HPDE6-E6E7 (cell line): ENCODE data around the gene RXFP4.
"Not testable (repeated sequence)": the region's sequence is repeated elsewhere in the genome, so short reads cannot be mapped to it uniquely, and the experiment has no call there.

Experiments used
- DNase-seq: peaks from one replicate; pipeline ENCODE4 v3.0.0; 2011; ENCODE audit warnings: missing footprints; ENCODE audit errors: extremely low spot score

The RXFP4 gene, protein sequence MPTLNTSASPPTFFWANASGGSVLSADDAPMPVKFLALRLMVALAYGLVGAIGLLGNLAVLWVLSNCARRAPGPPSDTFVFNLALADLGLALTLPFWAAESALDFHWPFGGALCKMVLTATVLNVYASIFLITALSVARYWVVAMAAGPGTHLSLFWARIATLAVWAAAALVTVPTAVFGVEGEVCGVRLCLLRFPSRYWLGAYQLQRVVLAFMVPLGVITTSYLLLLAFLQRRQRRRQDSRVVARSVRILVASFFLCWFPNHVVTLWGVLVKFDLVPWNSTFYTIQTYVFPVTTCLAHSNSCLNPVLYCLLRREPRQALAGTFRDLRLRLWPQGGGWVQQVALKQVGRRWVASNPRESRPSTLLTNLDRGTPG

DNA sequence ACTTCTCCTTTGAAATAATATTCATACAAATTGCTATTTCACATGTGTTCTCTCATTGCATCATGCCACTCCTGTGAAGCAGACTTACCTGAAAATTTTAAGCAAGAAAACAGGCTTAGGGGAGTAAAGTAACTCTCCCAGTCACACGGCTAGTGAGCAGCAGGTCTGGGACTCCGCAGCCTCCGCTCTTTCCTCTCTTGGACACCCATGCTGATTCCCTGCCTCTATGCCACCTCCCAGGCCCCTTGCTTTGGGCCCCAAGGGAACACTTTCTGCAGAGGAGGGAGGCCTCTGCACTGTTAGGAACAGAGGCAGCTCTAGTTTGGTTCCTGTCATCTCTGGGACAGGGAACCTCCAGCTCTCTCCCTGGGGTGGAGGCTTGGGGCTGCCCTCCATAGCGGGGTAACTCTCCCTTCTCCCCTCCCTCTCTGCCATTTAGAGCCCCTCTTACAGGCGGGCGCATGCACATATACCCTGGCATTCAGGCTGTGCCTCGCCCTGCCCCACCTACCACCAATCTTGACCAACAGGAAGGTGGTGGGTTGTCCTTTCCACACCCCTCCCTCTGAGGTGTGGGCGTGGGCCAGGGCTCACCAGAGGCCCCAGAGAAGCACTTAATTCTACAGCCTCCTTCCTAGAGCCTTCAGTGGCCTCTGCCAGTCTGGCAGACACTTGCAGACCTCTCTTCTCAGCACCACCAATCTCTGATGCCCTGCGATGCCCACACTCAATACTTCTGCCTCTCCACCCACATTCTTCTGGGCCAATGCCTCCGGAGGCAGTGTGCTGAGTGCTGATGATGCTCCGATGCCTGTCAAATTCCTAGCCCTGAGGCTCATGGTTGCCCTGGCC lies at the start of gene RXFP4:
TSS of gene RXFP4 (plus strand) at position 646 of the 852 bp plus-strand sequence. CDS start at position 718, 72 bp downstream.
- peak; percentile 25 for DNase-seq

DNA sequence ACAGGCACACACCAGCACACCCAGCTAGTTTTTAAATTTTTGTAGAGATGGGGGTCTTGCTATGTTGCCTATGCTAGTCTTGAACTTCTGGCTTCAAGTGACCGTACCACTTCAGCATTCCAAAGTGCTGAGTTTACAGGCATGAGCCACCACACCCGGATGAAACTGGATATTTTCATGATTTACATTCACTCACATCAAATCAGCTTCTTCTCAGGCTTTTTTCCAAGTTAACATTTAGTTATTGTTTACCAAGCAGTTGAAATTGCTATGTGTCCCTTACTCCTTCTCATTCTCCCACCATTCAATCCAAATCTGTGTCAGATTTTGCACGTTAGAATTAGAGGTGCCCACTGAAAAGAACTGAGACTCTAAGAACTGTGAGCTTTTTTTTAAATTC lies 48.6 kb upstream of the RXFP4 start:
- DNase-seq: no peak

DNA sequence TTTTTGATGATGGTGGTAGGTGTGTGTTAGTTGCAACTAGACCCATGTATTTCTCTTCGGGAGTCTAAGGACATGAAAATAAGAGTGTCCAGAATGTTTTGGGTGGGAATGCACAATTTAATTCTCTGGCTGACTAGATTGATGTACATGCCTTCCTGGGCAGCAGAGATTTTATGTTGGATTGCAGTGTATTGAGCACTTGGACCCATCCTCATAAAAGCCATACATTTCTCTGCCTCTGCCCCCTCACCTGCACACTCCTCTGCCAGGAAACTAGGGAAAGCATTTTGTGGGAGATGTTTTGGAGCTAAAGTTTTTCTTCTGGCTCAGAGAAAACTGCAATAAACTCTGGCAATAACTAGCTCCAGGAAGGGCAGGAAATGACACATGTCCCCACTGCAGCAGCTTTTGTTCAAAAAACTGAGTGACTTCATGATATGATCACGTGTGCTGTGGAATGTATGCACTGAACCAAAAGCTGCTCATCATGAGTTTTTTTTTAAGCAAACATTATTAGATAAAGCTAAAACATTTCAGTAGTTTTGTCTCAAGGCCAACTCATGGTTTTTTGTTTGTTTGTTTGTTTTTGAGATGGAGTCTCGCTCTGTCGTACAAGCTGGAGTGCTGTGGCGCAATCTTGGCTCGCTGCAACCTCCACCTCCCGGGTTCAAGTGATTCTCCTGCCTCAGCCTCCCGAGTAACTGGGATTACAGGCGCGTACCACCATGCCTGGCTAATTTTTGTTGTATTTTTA lies 47.9 kb upstream of the RXFP4 start:
- DNase-seq: peak; percentile 74

DNA sequence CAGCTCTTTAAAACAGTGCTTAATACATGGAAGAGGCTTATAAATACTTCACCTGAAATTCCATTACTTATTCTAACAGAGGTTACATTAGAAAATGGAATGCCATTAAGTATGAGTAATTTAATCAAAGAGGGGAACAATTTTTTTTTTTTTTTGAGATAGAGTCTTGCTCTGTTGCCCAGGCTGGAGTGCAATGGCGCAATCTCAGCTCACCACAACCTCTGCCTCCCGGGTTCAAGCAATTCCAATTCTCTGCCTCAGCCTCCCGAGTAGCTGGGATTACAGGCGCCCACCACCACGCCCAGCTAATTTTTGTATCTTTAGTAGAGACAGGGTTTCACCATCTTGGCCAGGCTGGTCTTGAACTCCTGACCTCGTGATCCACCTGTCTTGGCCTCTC lies 45.8 kb upstream of the RXFP4 start:
- DNase-seq: not testable (repeated sequence)

DNA sequence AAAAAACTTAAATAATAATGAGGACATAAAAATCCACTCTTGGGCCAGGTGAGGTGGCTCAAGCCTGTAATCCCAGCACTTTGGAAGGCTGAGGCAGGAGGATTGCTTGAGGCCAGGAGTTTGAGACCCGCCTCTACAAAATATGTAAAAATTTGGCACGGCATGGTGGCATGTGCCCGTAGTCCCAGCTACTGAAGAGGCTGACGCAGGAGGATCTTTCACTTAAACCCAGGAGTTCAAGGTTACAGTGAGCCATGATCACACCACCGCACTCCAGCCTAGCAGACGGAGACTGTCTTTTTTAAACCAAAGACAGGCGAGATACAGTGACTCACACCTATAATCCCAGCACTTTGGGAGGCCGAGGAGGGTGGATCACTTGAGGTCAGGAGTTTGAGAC lies 45.0 kb upstream of the RXFP4 start:
- not testable (repeated sequence) for DNase-seq

DNA sequence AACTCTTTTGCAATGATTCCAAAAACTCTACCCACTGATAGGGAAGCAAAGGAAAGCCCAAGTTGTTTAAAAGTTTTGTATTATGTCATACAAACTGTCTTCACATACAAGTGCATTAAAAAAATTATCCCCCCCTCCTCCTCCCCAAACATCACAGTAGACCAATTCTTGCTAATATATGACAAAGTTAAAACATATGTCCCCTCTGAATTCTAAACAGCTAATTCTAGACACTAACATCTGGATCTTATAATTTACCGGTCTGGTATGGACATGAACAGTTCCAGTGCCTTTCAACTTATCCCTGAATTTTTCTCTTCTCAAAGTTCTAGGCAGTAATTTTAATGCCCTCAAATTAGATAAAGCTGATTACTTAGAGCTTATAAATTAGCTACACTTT lies 43.7 kb upstream of the RXFP4 start:
- no peak for DNase-seq

DNA sequence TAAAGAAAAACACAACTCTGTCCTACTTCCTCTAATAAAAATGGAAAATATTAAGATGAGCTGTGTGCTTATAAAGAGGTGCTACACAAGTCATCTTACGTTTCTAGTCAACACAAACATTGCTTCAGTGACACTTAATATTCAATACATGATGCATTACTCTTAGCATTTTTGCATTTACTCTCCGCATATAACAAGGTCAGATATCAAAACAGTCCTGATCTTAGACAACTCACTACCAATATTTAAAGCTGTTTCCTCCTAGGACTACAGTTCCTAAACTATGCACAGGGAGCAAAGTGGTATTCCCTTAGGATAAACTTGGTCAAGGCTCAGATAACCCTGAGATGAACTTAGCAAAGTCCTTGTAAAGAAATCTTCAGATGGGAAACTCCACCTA lies 42.5 kb upstream of the RXFP4 start:
- no peak for DNase-seq

DNA sequence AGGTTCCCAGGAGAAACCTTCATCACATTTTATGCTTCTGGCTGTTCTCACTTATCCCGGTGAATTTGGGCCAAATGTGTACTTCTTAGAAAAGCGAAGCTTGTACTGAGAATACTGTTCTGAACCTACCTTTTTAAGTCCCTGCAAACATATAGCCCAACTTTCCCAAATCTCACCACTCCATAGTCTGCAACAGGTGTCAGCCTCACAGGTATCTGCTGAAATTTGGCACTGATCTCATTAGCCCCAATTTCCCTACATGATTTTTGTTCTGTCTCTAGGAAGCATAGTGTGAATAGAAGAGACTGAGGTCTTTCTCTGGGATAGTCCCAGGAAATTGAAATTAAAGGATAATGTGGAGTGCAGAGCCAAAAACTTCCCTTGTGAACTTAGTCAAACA lies 41.8 kb upstream of the RXFP4 start:
- no peak for DNase-seq

DNA sequence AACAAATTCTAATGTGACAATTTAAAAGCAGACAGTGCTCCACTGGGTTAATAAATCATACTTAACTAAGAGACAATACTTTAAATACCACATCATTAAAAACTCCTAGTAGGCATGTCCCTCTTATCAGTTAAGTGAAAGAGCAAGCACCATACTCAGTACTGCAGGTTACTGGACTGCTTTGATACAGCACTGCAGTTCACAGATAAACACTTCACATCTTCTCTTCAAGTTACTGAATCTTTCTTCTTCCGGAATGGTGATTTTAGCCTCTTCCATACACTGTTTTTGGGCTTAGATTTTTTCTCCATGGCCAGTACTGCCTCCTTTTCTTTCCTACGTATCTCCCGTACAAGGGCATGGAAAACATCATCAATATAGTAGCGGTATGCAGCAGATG lies 41.3 kb upstream of the RXFP4 start:
- DNase-seq: no peak

DNA sequence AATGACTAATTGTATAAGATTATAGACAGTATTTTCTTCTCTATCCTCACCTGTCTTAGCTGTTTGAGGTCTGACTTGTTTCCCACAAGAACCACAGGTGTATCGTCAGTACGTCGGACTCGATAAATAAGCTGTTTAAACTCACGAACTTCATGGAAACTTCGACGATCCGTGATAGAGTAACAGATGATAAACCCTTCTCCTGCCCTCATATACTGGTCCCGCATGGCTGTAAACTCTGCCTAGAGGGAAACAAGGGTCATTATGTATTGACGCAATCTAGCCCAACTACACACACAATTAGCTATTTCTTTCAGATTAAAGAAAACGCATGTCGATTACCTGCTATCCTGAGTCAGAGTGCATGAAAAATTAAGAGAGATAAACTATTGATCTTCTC lies 37.2 kb upstream of the RXFP4 start:
- no peak for DNase-seq

DNA sequence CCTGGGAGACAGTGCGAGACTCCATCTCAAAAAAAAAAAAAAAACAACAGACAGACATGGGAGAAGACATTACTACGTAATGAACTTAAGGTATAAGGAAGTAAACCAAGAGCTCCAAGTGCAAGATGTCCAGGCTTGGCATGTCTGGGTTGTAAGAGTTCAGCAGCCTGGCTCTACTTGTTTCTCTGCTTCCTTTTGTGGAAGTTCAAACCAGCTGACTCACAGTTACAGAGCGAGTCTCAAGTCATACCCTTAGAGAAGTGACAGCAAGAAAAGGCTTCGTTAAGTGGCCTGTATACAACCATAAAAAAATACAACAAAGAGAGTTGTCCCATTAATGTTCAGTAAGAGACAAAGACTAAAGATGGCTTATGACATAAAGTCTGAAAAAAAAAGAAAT lies 31.5 kb upstream of the RXFP4 start:
- no peak for DNase-seq

DNA sequence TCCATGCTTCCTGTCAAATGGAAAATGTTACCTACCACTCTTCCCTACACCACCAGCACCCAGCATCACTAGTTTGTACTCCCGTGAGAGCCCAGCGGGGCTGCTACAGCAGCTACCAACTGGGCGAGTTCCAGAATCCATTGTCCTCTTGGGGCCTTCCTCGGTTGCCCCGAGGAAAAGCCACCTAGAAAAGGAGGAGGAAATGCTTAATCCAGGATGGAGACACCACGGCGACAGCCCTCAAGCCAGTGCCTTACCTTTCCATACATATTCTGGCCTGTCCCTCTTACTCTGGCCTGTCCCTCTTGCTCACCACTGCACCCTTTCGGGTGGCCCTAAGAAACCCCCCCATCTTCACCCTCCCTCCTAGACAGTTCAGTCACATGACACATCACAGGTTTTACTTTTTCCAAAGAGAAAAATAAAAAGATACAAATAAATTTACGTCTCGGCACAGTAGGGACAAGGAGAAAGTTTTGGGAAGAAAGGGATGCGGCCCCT lies 30.8 kb upstream of the RXFP4 start:
- DNase-seq: no peak

DNA sequence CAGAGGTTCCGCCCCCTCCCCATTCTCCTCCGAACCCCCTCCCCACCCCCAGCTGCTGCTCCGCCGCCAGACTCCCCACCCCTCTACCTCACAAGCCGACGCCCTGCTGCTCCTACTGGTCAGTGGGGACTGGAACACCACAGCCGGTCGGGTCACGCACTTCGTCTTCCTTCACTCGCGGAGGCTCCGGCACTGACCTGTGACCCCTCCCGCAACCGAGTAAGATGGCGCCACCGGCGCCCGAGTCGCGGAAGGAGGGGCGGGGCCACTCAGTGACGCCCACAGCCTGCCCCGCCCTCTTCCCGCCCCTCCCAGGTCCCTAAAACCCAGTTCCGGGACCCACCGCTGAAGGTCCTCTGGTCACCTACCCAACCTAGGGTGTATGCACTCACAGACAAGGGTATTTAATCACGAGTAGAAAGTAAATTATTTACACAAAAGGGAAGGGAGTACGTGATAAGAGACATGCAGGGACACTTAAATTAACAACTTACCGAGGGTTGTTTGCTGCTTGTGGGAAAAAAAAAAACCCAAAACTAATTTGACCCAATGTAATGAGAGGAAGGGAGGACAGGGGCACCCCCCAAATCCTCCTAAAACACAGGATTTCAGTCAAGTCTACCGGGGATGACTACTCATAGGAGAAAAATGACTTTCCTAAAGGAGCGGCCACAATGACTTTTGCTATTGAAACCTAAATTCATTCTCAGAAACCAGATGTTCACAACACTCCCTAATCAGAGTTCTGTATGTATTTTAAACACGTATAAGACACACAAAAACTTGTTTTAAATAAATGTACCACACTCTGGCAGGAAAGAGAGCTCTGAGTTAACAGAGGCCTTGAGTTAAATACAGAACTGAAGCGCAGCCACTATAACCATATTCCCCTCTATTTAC lies 30.0 kb upstream of the RXFP4 start, which contains the start of gene RIT1:
TSS of gene RIT1 (minus strand) at position 194 of the 900 bp plus-strand sequence. CDS start 588 bp downstream, outside the sequence.
- DNase-seq: peak; percentile 74

DNA sequence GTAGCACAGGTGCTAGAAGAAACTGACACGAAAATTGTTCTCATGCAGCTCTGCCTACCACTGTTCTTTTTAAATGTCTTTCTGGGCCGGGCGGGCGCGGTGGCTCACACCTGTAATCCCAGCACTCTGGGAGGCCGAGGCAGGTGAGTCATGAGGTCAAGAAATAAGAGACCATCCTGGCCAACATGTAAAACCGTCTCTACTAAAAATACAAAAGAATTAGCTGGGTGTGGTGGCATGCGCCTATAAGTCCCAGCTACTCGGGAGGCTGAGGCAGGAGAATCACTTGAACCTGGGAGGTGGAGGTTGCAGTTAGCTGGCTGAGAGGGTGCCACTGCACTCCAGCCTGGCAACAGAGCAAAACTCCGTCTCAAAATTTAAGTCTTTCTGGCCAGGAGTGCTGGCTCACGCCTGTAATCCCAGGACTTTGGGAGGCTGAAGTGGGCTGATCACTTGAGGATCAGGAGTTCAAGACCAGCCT lies 29.3 kb upstream of the RXFP4 start:
- DNase-seq: no peak

DNA sequence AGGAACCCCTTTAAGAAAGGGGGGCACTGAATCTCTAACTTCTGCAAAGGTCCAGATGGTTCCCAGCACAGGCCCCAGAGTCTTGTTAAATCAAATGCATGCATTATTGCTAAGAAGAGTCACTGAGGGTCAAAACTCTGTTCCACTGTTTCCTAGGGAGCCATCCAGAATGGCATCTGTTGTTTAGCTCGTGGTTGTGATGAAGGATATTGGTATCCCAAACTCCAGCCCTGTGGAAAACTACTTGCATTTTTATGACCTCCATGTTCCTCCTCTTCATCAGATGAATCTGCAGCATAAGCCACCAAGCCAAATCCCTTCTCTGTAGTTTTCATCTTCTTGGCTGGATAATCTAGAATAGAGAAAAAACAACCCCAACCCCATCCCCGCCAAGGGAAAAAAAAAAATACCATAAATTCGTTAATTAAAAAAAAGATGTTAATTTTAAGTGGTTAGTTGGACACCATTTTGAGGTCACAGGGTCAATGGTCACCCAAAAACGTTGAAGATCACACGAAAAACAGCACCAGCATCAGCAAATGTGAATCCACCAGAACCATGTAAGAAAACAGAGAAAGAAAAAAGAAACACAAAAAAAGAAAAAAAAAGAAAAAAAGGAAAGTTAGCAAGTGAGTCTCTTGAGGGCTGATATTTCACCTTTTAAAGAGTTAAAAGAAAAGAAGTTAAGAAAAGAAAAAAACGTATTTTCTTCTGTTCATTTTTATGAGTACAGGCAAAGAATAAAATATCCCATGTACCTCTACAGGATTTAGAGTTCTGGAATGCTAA lies 27.3 kb upstream of the RXFP4 start:
- no peak for DNase-seq

DNA sequence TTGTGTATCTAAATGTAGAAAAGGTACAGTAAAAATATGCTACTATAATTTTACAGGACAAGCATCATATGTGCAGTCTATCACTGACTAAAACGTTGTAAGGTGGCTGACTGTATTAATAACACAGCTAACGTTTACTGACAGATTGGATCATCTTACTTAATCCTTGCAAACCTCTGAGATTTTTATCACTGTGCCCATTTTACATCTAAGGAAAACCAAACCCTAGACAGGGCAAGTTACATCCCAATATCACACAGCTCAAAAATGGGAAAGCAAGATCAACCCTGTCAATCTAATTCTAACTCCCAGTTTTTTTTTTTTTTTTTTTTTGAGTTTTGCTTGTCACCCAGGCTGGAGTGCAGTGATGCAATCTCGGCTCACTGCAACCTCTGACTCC lies 22.8 kb upstream of the RXFP4 start:
- no peak for DNase-seq

DNA sequence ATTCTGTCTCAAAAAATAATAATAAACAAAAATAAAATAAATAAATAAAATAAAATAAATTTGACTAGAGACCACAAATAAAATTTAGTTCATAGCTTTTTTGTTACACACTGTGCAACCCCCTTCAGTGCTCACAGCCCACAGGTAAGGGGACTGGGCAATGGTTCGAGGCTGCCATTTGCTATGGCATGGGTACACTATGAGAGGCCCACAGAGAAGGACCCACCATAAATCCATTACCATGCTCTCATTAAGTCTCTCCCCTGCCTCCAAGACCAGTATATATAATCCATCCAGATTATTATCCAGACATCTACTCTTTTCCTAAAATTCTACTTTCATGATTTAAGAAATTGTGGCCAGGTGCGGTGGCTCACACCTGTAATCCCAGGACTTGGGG lies 21.6 kb upstream of the RXFP4 start:
- no peak for DNase-seq

DNA sequence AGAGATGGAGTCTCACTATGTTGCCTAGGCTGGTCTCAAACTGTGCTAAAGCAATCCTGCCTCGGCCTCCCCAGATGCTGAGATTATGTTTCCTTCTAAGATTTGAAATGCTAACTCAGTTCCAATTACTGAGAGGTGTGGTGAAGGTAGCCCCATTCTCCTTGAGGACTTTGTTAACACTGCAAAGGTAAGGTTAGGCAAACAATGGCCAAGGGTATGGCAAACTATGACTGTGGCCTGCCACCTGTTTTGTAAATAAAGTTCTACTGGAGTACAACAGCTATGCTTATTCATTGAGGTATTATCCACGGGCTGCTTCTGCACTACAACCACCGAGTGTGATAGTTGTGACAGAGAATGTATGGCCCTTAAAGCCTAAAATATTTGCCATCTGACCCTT lies 20.7 kb upstream of the RXFP4 start:
- no peak for DNase-seq

DNA sequence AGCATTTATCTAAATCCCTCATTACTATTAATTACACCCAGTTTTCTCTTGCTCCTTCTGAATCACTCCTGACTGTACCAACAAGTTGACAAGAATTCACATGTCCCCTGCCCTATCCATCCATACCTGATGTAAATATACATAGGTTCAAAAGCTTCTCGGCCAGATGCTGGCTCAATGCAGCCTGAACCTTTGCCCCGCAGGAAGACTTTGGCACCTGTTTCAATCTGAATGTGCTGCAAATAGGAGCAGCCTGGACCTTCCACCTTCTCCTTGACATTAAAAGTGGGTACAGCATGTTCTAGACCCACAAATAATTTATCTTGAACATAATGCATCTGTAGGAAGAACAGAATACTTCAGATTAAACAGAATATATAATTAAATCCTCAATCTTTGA lies 15.9 kb upstream of the RXFP4 start:
- DNase-seq: no peak

DNA sequence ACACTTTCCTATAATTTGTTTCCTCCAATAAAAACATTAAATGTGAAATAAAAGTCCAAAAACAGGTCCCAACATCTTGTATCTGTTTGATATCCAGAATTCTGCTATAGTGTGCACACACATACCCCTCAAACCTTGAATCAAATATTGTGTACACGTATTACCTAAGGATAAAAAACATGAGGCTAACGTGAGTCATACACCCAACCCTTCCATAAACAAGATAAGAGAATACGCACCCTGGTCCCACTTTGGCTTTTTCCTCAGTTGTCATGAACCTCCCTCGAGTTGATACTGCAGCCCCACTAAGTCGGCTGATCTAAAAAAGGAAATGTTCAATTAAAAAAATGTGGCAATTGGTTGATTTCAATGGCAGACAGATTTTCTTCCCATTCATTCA lies 12.4 kb upstream of the RXFP4 start:
- no peak for DNase-seq
